Prostate gland (tissue), 2 donors: ENCODE results near the gene POLE. TPM values are rescaled to one million over a fixed set of nuclear protein-coding genes. Genes with fewer than 3 reads are reported as not detected.
A peak's percentile ranks its signal among the peaks of the same experiment; 100 is the strongest.

Experiments used
- DNase-seq: peaks from one replicate; pipeline ENCODE4 v3.0.0-alpha.2; 2019; ENCODE audit warnings: low spot score
- H3K27ac ChIP-seq, 2 donors: fragments of 200-600 bp; sonication (generic); 2 replicates each; pipeline ENCODE4 v1.5.1; 2017 to 2019
- H3K27me3 ChIP-seq: fragments of 200-600 bp; sonication (generic); replicated peaks from 2 replicates; pipeline ENCODE4 v1.5.1; 2019; ENCODE audit not compliant: insufficient read depth
- H3K36me3 ChIP-seq, 2 donors: fragments of 200-600 bp; sonication (generic); 1 replicate in 1 of 2; 2 replicates in 1 of 2; pipeline versions ENCODE4 v1.5.1 to v1.8.1; 2017 to 2019
- H3K4me1 ChIP-seq: fragments of 200-600 bp; sonication (generic); replicated peaks from 2 replicates; pipeline ENCODE4 v1.5.1; 2019
- H3K4me3 ChIP-seq, 2 donors: fragments of 200-600 bp; sonication (generic); 2 replicates each; pipeline ENCODE4 v1.5.1; 2017 to 2019
- H3K9me3 ChIP-seq: fragments of 200-600 bp; sonication (generic); 2 replicates; pipeline ENCODE4 v1.5.1; 2017
- CTCF ChIP-seq, 4 experiments: fragments of 200-600 bp in 2 of 4; fragments of 450-650 bp in 2 of 4; sonication (generic) in 2 of 4; IDR thresholded peaks; 1 replicate in 3 of 4; 2 replicates in 1 of 4; pipeline ENCODE4 v1.5.1; 2016 to 2019; ENCODE audit warnings: antibody characterized with exemption in 4 of 4, mild to moderate bottlenecking in 2 of 4, moderate library complexity in 2 of 4
- POLR2A ChIP-seq: fragments of 450-650 bp; IDR thresholded peaks from one replicate; pipeline ENCODE4 v1.6.1; 2016; ENCODE audit warnings: antibody characterized with exemption, mild to moderate bottlenecking
- POLR2AphosphoS5 ChIP-seq: sonication (generic); formaldehyde crosslinking; IDR thresholded peaks from one replicate; pipeline ENCODE4 v1.6.1; 2017; ENCODE audit warnings: antibody characterized with exemption
- WGBS: methylation state at CpG from one replicate; pipeline ENCODE4 v1.1.5; 2018; 5-methylcytosine and 5-hydroxymethylcytosine counted together
- intact Hi-C: fragments of 100-400 bp; cut with DNase I; formaldehyde crosslinking; loops from one replicate; pipeline ENCODE4 v1.14.2; 2022
- total RNA-seq, 2 donors: library from RNA; depleted of rRNA; stranded (reverse); fragments of >200 nt; gene quantifications; one replicate each; pipeline ENCODE4 v1.1.0, GENCODE V29; 2016

Gene POLE
- 10 to 100 TPM; 41.8 to 65.4 TPM for total RNA-seq

- H3K27me3 ChIP-seq = no peaks in the 10 kb centered on the region
- no peaks in the 10 kb centered on the region for H3K4me1 ChIP-seq
- no peaks in the 10 kb centered on the region for H3K9me3 ChIP-seq
- intact Hi-C loops = no loop called here
- H3K4me3 ChIP-seq = peak within 1 kb of the TSS; percentile 68 to 74
- peak within 1 kb of the TSS; percentile 58 to 65 for H3K27ac ChIP-seq
- peak; percentile 94 for DNase-seq
- TF ChIP-seq CTCF (IDR thresholded peaks at IDR 0.05) (peak in 1 of 4 experiments; percentile 35), POLR2A (peak; percentile 55), POLR2AphosphoS5 (peak; percentile 87)
- H3K36me3 ChIP-seq = no peaks in the 10 kb centered on the region
- 1% methylated on average over 87 of the region's 134 CpGs for WGBS
Measured at GRCh38 chr12:132687211-132688164, at the start of gene POLE, which contains the start of gene PXMP2. Gene POLE (minus strand): TSS chr12:132687342. CDS start chr12:132687315, 27 bp downstream. Gene PXMP2 (plus strand): TSS chr12:132687587. CDS start chr12:132687671, 84 bp downstream.

- Histone ChIP-seq H3K4me1 (no peaks in the 10 kb centered on the region), H3K36me3 (peaks cover 13 to 34% of the 10 kb centered on the region in 2 donors), H3K4me3 (no peak overlapping the region), H3K9me3 (no peaks in the 10 kb centered on the region), H3K27ac (no peak overlapping the region), H3K27me3 (no peaks in the 10 kb centered on the region)
- no peak for TF ChIP-seq CTCF (IDR thresholded peaks at IDR 0.05)
- TF ChIP-seq POLR2AphosphoS5 = no peak
- TF ChIP-seq POLR2A = no peak
- no peak for DNase-seq
- intact Hi-C loops = no loop called here
- WGBS = 94% methylated on average over 15 of the region's 15 CpGs
Measured at GRCh38 chr12:132736913-132737312, 49.8 kb upstream of the POLE start.

- DNase-seq = no peak
- TF ChIP-seq CTCF (IDR thresholded peaks at IDR 0.05) (no peak), POLR2A (no peak), POLR2AphosphoS5 (no peak)
- intact Hi-C loops = no loop called here
- WGBS = 86% methylated on average over 12 of the region's 12 CpGs
- no peaks in the 10 kb centered on the region for H3K4me1 ChIP-seq
- H3K9me3 ChIP-seq = no peaks in the 10 kb centered on the region
- H3K27me3 ChIP-seq = no peaks in the 10 kb centered on the region
- H3K36me3 ChIP-seq = peaks cover 13 to 37% of the 10 kb centered on the region in 2 donors
- H3K27ac ChIP-seq = no peak overlapping the region
- H3K4me3 ChIP-seq = no peak overlapping the region
Measured at GRCh38 chr12:132736378-132736777, 49.2 kb upstream of the POLE start.

- no peaks in the 10 kb centered on the region for H3K4me1 ChIP-seq
- H3K9me3 ChIP-seq = no peaks in the 10 kb centered on the region
- intact Hi-C loops = no loop called here
- no peak for DNase-seq
- no peak for TF ChIP-seq CTCF (IDR thresholded peaks at IDR 0.05)
- no peak for TF ChIP-seq POLR2A
- H3K27ac ChIP-seq = no peak overlapping the region
- 90% methylated on average over 19 of the region's 20 CpGs for WGBS
- peaks cover 15 to 31% of the 10 kb centered on the region in 2 donors for H3K36me3 ChIP-seq
- H3K27me3 ChIP-seq = no peaks in the 10 kb centered on the region
- H3K4me3 ChIP-seq = no peak overlapping the region
Measured at GRCh38 chr12:132735496-132735895, 48.4 kb upstream of the POLE start.
